G401 (cell line): ENCODE data around the gene CAPN8. TPM values are rescaled to one million over a fixed set of nuclear protein-coding genes. Genes with fewer than 3 reads are reported as not detected.
A peak's percentile ranks its signal among the peaks of the same experiment; 100 is the strongest.

ENCODE experiments used
- DNase-seq: peaks from one replicate; pipeline ENCODE4 v3.0.0-alpha.2; 2015; ENCODE audit warnings: low spot score
- in situ Hi-C: cut with HindIII; loops from 2 replicates; pipeline ENCODE4 v1.10.0; 2016; ENCODE audit warnings: low sequenced_read_pairs, mixed read lengths
- total RNA-seq: library from RNA; depleted of rRNA; stranded (reverse); fragments of >200 nt; shearing (Covaris generic); gene quantifications from 2 replicates; pipeline ENCODE4 v1.2.3, GENCODE V29; 2014; rRNA removed

CAPN8 gene
- not detected in 2 replicates for total RNA-seq

- DNase-seq, result no peak
- in situ Hi-C loops, result no loop called here
Measured at GRCh38 chr1:223665592-223666312, at the start of gene CAPN8. TSS of gene CAPN8 (minus strand) at chr1:223665701. CDS start at chr1:223665646, 55 bp downstream.

GRCh38 chr1:223714849-223715603 lies 49.5 kb upstream of the CAPN8 start:
- DNase-seq, result no peak
- in situ Hi-C loops, result no loop called here

GRCh38 chr1:223714421-223714724 lies 48.9 kb upstream of the CAPN8 start:
- in situ Hi-C loops, result no loop called here
- DNase-seq, result no peak

GRCh38 chr1:223713546-223714420 lies 48.3 kb upstream of the CAPN8 start:
- in situ Hi-C loops, result no loop called here
- peak; percentile 50 for DNase-seq

GRCh38 chr1:223712850-223713474 lies 47.5 kb upstream of the CAPN8 start:
- in situ Hi-C loops, result no loop called here

GRCh38 chr1:223712194-223712849 lies 46.8 kb upstream of the CAPN8 start, which contains the start of gene CAPN2:
TSS of gene CAPN2 (plus strand) at chr1:223712539. CDS start at chr1:223712641, 102 bp downstream.
- in situ Hi-C loops, result no loop called here
- peak; percentile 72 for DNase-seq

More at GRCh38 chr1:223712850-223713474, 47.5 kb upstream of the CAPN8 start:
- peak; percentile 42 for DNase-seq

GRCh38 chr1:223711747-223712193 lies 46.3 kb upstream of the CAPN8 start:
- in situ Hi-C loops, result no loop called here
- DNase-seq, result no peak

- in situ Hi-C loops, result no loop called here
- DNase-seq, result peak; percentile 91
Measured at GRCh38 chr1:223711173-223711572, 45.7 kb upstream of the CAPN8 start.

GRCh38 chr1:223710179-223711133 lies 45.0 kb upstream of the CAPN8 start:
- DNase-seq, result no peak
- in situ Hi-C loops, result no loop called here

- in situ Hi-C loops, result no loop called here
- no peak for DNase-seq
Measured at GRCh38 chr1:223709598-223709997, 44.1 kb upstream of the CAPN8 start.

- in situ Hi-C loops, result no loop called here
Measured at GRCh38 chr1:223708651-223709268, 43.3 kb upstream of the CAPN8 start.

GRCh38 chr1:223708001-223708359 lies 42.5 kb upstream of the CAPN8 start:
- no peak for DNase-seq
- in situ Hi-C loops, result no loop called here

More at GRCh38 chr1:223708651-223709268, 43.3 kb upstream of the CAPN8 start:
- no peak for DNase-seq

- in situ Hi-C loops, result no loop called here
- peak; percentile 41 for DNase-seq
Measured at GRCh38 chr1:223707256-223708000, 41.9 kb upstream of the CAPN8 start.

GRCh38 chr1:223706077-223706973 lies 40.8 kb upstream of the CAPN8 start:
- in situ Hi-C loops, result no loop called here

More at GRCh38 chr1:223706077-223706973, 40.8 kb upstream of the CAPN8 start:
- peak; percentile 60 for DNase-seq
